Stomach (tissue), 4 donors: ENCODE results near the gene MXD4.

Source experiments
- CTCF ChIP-seq, 7 experiments: fragments of 450-650 bp in 4 of 7; fragments of 200-600 bp in 3 of 7; sonication (generic) in 3 of 7; IDR thresholded peaks; one replicate each; pipeline ENCODE4 v1.5.1; 2016 to 2019; ENCODE audit warnings: antibody characterized with exemption in 7 of 7, control low read depth in 2 of 7, mild to moderate bottlenecking in 1 of 7
- POLR2AphosphoS5 ChIP-seq, 3 donors: sonication (generic); formaldehyde crosslinking; IDR thresholded peaks; one replicate each; pipeline ENCODE4 v1.6.1; 2016; ENCODE audit warnings: antibody characterized with exemption in 3 of 3

GRCh38 chr4:2305766-2306501 lies 44.0 kb upstream of the MXD4 start:
- TF ChIP-seq CTCF (IDR thresholded peaks at IDR 0.05) = no peak
- TF ChIP-seq POLR2AphosphoS5 (IDR thresholded peaks at IDR 0.05) = no peak
